HG03097 (cell line): ENCODE data around the gene PTPRN2.
"Not testable (repeated sequence)": the region's sequence is repeated elsewhere in the genome, so short reads cannot be mapped to it uniquely, and the experiment has no call there.

Source experiments
- ATAC-seq: cut with Tn5 transposase; IDR thresholded peaks from one replicate; pipeline ENCODE4 v1.9.1; 2021; ENCODE audit not compliant: unreplicated experiment, low FRiP score

PTPRN2 gene

DNA sequence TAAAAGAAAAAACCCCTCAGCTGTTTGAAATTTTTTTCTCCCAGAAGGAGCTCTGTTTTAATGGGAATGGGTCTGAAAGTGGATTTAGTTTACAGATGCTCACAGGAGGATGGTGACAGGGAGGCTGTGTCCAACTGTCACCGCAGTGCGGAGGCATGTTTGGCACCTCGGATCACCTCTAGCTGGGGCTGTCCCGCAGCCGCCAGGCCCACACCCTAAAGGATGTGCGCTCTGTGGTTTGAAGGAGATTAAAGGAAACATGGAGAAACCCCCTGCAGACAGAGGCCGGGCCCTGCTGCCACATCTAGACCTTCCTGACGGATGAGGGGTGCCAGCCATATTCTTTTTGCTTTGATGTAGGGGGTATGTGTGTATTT is 1090.3 kb downstream of the PTPRN2 start:
- no peak for ATAC-seq

DNA sequence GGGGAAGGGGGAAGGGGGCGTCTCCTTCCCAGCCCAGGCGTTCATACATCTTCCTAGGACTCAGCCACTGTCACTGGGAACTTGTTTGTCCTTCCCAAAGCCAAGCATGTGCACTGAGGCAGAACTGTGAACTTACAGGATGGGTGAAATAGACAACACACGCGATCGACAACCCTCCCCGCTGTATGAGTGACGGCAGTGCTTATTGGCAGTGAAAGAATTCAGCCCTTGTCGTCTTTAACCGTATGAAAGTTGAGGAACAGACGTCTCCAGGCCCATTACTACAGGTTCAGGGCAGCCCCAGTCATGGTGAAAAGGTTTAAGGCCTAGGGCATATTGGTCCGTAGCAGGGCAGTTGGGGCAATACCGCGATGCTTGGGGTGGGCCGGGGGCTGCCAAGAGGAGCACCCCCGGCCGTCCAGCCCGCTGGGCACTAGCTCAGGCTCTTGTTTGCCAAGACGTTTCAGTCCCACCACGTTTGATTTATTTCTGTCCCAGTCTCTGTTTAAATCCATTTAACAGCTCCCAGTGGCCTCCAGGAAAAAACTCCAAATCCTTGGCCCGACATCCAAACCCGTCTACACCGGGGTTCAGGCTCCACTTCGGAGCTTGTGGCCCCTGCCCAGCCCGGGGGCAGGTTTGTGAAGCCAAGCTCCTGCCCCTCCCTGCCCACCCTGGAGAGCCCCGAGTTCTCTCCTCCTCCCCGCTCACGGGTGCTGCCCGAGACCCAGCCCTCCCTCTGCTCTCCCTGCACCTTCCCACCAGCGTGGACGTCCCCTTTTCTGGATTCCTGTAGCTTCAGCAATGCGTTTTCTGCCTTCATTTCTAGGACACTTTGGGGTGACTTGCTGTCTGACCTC is 1091.0 kb downstream of the PTPRN2 start:
- ATAC-seq: no peak

DNA sequence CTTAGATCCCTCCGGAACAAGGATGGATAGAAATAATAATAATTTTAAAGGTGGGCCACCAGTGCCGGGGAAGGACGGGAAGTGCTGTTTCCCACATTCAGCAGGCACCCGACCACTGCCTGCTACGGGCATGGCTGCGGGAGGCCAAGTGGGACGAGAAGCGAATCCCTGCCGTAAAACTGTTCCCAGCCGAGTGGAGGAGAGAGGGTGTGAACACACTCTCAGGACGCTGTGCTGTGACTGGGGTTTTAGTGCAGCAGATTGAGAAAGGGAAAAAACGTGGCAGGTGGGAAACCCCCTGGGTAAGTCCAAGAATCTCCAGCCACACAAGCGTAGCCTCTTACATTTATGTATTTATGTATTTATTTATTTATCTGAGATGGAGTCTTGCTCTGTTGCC is 1092.0 kb downstream of the PTPRN2 start:
- ATAC-seq: peak; percentile 58

DNA sequence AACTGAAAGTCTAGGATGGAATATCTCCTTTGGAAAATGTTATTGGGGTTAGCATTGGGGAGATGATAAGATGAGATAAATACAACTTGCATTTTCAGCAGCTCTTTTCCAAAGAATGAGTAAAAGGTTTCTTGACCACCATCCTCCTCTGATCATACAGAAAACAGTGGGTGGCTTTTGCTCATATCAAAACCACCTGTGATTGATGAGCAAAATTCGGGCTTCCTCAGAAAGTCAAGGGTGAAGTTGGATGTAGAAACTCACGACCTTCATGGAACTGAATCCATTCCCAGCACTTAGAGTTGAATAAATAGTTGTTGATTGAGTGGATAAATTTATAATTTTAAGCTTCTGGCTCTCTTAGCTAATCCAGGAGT is 1092.5 kb downstream of the PTPRN2 start:
- no peak for ATAC-seq

- no peak for ATAC-seq
These were observed 1093.0 kb downstream of the PTPRN2 start for GRCh38 chr7:157494506-157495176.

DNA sequence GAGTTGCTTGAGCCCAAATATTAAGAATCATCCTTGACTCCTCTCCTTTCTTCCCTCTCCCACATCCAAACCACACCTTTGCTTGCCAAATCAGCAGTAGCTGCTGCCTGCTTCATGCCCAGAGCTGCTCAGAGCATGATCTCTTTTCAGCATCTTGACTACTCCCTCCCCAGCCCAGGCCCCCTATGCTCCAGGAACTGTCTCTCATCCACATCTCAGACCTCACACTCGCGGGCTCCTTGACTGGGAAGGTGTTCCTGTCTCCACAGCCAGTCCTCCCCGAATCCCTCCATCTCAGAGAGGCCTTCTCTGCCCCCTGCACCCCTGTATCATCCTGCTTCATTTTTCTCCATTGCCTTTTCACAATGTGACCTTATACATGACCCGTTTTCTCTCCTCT is 1093.8 kb downstream of the PTPRN2 start:
- ATAC-seq: no peak

- ATAC-seq: no peak
These were observed 1094.6 kb downstream of the PTPRN2 start for GRCh38 chr7:157493017-157493416.

- ATAC-seq: peak; percentile 81
These were observed 1097.1 kb downstream of the PTPRN2 start for GRCh38 chr7:157490465-157490912.

DNA sequence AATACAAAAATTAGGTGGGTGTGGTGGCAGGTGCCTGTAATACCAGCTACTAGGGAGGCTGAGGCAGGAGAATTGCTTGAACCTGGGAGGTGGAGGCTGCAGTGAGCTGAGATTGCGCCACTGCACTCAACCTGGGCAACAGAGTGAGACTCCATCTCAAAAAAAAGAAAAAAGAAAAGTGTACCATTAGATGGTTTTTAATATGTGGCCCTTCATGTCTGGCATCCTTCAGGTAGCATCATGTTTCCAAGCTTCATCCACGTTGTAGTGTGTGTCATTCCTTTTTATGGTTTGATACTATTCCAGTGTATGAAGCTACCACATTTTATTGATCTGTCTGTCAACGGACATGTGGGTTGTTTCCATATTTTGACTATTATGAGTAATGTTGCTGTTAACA is 1097.8 kb downstream of the PTPRN2 start:
- not testable (repeated sequence) for ATAC-seq
